ENCODE data around the gene IGLL5. TPM values are rescaled to one million over a fixed set of nuclear protein-coding genes. Genes with fewer than 3 reads are reported as not detected.

The IGLL5 gene
- total and polyA plus RNA-seq, 8 donors: 2.0 to 53.1 (median 19.8) TPM; not detected in 2

DNA sequence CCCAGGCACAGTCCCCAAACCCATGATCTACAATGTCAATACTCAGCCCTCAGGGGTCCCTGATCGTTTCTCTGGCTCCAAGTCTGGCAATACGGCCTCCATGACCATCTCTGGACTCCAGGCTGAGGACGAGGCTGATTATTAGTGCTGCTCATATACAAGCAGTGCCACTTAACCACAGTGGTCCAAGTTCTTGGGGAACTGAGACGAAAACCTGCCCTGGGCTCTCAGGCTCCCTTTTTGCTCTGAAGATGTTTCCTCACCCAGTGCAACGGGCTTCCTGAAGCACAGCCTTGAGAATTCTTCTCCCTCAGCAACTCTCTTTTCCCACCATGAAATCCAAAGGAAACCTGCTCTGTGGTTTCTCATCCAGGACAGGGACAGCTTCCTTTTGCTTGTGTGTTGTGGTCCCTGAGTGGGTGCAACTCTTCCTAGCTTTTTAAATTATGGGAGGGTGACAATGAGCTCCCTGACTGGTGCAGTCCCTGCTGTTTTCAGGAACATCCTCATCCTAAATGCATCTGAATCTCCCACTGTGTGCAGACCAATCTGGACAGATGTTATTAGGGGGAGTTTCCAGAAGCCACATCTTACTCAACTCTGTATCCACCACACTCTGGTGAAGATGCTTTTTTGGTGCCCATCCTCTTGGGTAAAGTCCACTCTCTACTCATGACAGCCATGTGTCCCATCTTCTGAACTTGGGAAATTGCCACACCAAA, 30.6 kb upstream of the IGLL5 start:
- H3K27me3 ChIP-seq: peaks cover 0 to 61% (median 6%) of the 10 kb centered on the region in 3 donors
- no peak for TF ChIP-seq CTCF (IDR thresholded peaks at IDR 0.05)
- TF ChIP-seq EP300 (IDR thresholded peaks at IDR 0.05): no peak
- TF ChIP-seq POLR2AphosphoS5 (IDR thresholded peaks at IDR 0.05): no peak
- TF ChIP-seq POLR2A (IDR thresholded peaks at IDR 0.05): no peak
- no peak overlapping the region for H3K4me3 ChIP-seq
- no peaks in the 10 kb centered on the region for H3K36me3 ChIP-seq
- H3K27ac ChIP-seq: no peak overlapping the region
- no peaks in the 10 kb centered on the region for H3K4me1 ChIP-seq
- intact Hi-C loops (cut with DNase I; ENCODE audit: low total_unique reads): loop anchor here (10.0 kb wide), 1 partner anchor 278 kb away; no protein-coding TSS in a partner anchor
- no peaks in the 10 kb centered on the region for H3K9me3 ChIP-seq
- WGBS, 5 donors: 79 to 95% (median 83%) methylated on average over 5 of the region's 5 CpGs
- DNase-seq: no peak

GRCh38 chr22:22857607-22858558, 29.7 kb upstream of the IGLL5 start:
- no peak for DNase-seq
- Histone ChIP-seq H3K9me3 (no peaks in the 10 kb centered on the region), H3K27ac (no peak overlapping the region), H3K27me3 (peaks cover 0 to 52% (median 6%) of the 10 kb centered on the region in 3 donors), H3K4me1 (no peaks in the 10 kb centered on the region), H3K4me3 (no peak overlapping the region), H3K36me3 (no peaks in the 10 kb centered on the region)
- WGBS, 5 donors: 69 to 83% (median 76%) methylated on average over 8 to 9 of the region's 9 CpGs
- intact Hi-C loops (cut with DNase I; ENCODE audit: low total_unique reads): loop anchor here (10.0 kb wide), 1 partner anchor 277 kb away; no protein-coding TSS in a partner anchor
- TF ChIP-seq POLR2AphosphoS5 (IDR thresholded peaks at IDR 0.05): no peak
- TF ChIP-seq CTCF (IDR thresholded peaks at IDR 0.05): no peak
- TF ChIP-seq POLR2A (IDR thresholded peaks at IDR 0.05): no peak
- no peak for TF ChIP-seq EP300 (IDR thresholded peaks at IDR 0.05)

DNA sequence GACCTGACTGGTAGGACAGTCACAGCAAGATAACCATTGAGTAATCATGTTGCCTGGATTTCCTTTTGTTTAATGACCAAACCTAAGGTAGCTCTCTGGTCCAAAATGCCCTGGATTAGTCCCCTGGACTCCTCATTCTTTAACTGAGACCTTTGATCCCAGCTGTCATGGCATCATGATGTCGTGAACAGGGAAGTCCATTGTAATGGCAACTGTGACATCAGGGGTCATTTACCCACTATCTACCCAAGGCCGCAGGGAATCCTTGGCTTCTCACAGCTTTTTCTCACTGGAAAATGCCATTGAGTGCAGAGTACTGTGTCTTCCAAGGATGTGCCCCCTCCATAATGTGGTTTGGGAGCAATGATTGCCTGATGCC, 29.1 kb upstream of the IGLL5 start:
- no peak for DNase-seq
- Histone ChIP-seq H3K9me3 (no peaks in the 10 kb centered on the region), H3K36me3 (no peaks in the 10 kb centered on the region), H3K27ac (no peak overlapping the region), H3K27me3 (peaks cover 0 to 46% (median 6%) of the 10 kb centered on the region in 3 donors), H3K4me1 (no peaks in the 10 kb centered on the region), H3K4me3 (no peak overlapping the region)
- TF ChIP-seq CTCF (IDR thresholded peaks at IDR 0.05) (no peak), POLR2A (IDR thresholded peaks at IDR 0.05) (no peak), POLR2AphosphoS5 (IDR thresholded peaks at IDR 0.05) (no peak), EP300 (IDR thresholded peaks at IDR 0.05) (no peak)
- intact Hi-C loops (cut with DNase I; ENCODE audit: low total_unique reads): loop anchor here (10.0 kb wide), 1 partner anchor 276 kb away; no protein-coding TSS in a partner anchor
- 67 to 83% (median 70%) methylated on average over 2 of the region's 2 CpGs for WGBS, 5 donors

- intact Hi-C loops (cut with DNase I; ENCODE audit: low total_unique reads): no loop called here
- Histone ChIP-seq H3K9me3 (no peaks in the 10 kb centered on the region), H3K36me3 (no peaks in the 10 kb centered on the region), H3K27ac (no peak overlapping the region), H3K4me1 (peaks cover 0 to 17% (median 4%) of the 10 kb centered on the region in 4 donors), H3K4me3 (no peak overlapping the region), H3K27me3 (peaks cover 0 to 16% (median 0%) of the 10 kb centered on the region in 3 donors)
- no peak for DNase-seq
- WGBS, 5 donors: 59 to 88% (median 77%) methylated on average over 2 of the region's 2 CpGs
- no peak for TF ChIP-seq CTCF (IDR thresholded peaks at IDR 0.05)
- no peak for TF ChIP-seq POLR2A (IDR thresholded peaks at IDR 0.05)
- TF ChIP-seq EP300 (IDR thresholded peaks at IDR 0.05): no peak
- no peak for TF ChIP-seq POLR2AphosphoS5 (IDR thresholded peaks at IDR 0.05)
Observed at GRCh38 chr22:22863001-22863400, 24.6 kb upstream of the IGLL5 start.

All from stomach (tissue), 9 donors.